GM21825 (cell line): ENCODE results near the gene ABI2.
A peak's percentile ranks its signal among the peaks of the same experiment; 100 is the strongest.
"Not testable (repeated sequence)": the region's sequence is repeated elsewhere in the genome, so short reads cannot be mapped to it uniquely, and the experiment has no call there.

Source experiments
- ATAC-seq: cut with Tn5 transposase; IDR thresholded peaks from one replicate; pipeline ENCODE4 v1.9.1; 2021; ENCODE audit warnings: mild to moderate bottlenecking, moderate library complexity; ENCODE audit not compliant: unreplicated experiment

ABI2 gene

DNA sequence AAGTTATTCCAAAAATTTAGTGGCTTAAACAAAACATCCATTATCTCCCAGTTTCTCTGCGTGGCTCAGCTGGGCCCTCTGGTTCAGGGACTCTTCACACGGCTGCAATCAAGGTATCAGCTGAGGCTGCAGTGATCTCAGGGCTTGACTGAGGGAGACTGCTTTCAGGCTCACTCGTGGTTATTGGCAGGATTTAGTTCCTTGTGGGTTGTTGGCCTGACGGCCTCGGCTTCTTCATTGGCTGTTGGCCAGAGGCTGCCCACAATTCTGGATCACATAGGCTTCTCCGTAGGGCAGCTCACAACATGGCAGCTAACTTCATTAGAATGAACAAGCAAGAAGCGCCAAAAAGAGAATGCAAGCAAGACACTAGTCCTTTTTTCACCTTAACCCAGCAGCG lies 90.1 kb downstream of the ABI2 start:
- no peak for ATAC-seq

GRCh38 chr2:203427061-203427460 lies 98.9 kb downstream of the ABI2 start:
- ATAC-seq: no peak

- ATAC-seq: not testable (repeated sequence)
These were observed 101.4 kb downstream of the ABI2 start for GRCh38 chr2:203429643-203430042.

DNA sequence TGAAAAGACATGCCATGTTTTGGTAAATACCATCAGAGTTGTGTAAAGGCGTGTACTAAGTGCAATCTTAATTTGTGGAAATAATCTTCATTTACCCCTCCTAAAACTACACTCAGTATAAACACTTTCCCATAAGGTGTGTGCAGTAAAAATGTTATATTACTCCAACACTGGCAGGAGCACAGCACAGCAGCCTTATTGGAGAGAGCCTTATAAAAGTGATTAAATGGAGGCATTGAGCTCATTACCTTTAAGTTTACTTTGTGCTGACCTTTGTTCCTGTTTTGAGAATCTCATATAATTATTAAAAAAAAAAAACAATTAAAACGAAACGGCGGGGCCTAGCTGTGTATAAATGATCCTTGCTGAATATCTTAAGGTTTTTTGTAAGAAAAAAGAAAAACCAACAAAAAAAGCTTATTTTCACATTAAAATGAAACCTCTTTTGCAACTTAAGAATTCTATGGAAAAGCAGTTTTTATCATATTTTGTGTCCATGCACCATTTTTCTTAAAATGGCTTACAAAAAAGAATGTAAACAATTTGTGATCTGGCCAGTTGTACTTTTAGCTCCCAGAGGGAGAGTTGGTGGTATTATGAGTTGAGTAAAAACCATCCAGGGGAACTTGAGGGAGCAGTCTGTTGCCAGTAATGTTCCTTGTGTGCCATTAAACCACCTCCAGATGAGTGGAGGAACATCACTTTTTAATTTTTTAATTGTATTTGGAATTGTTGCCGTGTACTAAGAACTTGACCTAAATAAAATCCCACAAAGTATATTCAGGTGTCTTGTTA lies 103.4 kb downstream of the ABI2 start:
- no peak for ATAC-seq

DNA sequence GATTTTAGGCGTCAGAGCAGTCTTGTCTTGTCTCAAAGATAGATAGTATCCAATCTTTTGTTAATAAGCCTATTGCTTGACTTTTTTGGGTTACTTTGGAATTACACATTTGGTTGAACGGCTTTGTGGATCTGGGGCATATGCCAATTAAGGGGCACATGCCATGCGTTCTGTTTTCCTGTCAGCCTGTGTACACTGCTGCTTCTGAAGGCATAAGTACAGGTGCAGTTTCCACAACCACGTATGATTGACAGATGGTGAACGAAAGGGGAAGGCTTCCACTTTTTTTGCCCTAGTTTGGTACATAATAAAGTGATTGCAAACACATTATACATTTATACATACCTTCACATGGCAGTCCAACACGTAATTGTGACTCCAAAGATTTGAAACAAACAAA lies 104.6 kb downstream of the ABI2 start:
- ATAC-seq: no peak

DNA sequence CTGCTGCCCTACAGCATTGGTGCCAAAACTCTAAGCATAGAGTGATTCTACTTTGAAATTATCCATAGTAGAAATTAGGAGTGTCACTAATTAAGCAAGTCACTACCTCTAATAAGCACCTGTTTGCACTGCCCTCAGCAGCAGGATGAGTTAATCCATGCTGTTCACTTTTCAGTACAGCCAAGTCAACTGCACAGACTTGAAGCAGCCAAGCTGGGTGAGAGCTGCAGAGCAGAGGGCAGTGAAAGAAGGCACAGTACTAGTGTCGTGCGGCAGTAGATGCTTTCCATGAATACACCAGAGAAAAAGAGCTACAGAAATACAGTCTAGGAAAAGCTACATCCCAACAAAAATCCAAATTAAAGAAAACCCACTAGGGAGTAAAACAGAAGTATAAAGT lies 108.3 kb downstream of the ABI2 start:
- no peak for ATAC-seq

- ATAC-seq: no peak
These were observed 109.3 kb downstream of the ABI2 start for GRCh38 chr2:203437511-203437910.

GRCh38 chr2:203438528-203438927 lies 110.3 kb downstream of the ABI2 start:
- no peak for ATAC-seq

DNA sequence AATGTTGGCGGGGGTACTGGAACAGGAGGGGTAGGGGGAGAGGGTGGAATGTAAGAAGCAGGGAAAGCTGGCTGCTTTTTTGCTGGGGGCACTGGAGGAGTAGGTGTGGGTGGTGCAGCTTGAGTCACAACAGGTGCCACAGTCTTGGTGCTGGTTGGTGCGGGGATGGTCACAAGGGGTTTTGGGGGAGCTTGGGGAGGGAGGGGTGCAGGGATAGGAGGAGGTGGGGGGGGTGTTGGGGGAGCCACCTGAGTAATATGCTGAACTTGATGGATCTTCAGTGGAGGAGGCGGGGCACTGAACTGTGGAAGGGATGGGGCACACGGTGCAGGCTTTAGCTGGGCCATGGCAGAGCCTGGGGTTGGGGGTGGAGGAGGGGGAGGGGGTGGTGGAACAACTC lies 112.5 kb downstream of the ABI2 start:
- no peak for ATAC-seq

GRCh38 chr2:203441463-203441862 lies 113.3 kb downstream of the ABI2 start:
- no peak for ATAC-seq

- ATAC-seq: no peak
These were observed 114.3 kb downstream of the ABI2 start for GRCh38 chr2:203442463-203442862.

DNA sequence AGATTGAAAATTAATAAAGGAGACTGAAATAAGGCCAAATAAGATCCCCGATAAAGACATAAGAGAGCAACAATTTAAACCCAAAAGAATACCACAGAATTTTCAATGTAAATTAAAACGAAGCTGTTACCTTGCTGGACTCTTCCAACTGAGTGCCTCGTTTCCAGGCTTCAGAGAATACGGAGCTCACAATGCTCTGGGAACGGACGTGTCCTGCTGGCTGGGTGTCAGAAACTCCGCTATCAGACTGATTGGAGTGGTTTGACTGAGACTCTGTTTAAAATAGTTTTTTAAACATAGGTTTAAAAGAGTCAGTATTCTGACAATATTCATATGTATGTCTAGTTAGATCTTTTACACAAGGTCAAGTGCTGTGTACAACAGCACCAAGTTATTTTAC lies 116.5 kb downstream of the ABI2 start:
- ATAC-seq: no peak

DNA sequence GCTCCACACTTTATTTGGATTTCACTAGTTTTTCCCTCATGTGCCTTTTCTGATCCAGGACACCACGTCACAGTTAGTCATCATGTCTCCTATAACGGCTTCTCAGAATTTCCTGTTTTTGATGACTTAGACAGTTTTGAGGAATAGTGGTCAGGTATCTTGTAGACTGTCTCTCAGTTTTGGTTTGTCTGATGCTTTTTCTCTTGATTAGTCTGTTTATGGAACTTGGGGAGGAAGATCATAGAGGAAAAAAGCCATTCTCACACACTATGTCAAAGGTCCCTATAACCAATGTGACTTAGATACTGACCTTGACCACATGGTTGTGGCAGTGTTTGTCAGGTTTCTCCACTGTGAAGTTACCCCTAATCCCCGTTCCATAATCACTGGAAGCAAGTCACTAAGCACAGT lies 117.9 kb downstream of the ABI2 start:
- ATAC-seq: no peak

DNA sequence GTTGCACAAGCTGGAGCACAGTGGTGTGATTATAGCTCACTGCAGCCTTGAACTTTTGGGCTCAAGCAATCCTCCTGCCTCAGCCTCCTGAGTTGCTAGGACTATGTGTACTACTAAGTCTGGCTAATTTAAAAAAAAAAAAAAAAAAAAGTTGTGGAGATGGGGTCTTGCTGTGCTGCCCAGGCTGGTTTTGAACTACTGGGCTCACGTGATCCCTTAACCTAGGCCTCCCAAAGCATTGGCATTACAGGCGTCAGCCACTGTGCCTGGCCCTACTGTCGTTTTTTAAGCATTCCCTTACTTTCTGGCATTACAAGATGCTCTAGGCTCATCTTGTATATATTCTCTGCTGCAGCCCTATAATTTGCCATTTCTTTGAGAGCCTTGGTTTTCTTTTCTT lies 118.6 kb downstream of the ABI2 start:
- no peak for ATAC-seq

GRCh38 chr2:203450561-203450960 lies 122.4 kb downstream of the ABI2 start:
- ATAC-seq: no peak

- no peak for ATAC-seq
These were observed 122.8 kb downstream of the ABI2 start for GRCh38 chr2:203451011-203451410.

GRCh38 chr2:203451689-203452088 lies 123.5 kb downstream of the ABI2 start:
- no peak for ATAC-seq

GRCh38 chr2:203453858-203454451 lies 125.8 kb downstream of the ABI2 start:
- peak; percentile 67 for ATAC-seq

DNA sequence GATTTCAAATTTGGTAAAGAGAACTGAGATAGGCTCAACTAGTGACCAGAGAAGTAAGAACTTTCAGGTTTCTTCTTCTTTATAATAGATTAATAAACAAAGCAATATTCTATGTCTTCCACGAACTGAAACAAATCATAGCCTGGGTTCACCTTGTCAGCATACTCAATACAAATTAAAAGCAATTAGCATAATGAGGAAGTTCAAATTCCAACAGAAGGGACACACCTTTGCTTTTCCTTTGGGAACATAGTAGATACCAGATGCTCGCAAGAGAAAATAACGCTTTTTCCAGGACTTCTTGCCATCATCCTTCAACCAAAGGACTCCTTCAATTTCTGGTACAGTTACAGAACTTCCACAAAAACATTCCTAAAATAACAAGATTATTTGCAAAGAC lies 127.0 kb downstream of the ABI2 start:
- no peak for ATAC-seq

- no peak for ATAC-seq
These were observed 133.6 kb downstream of the ABI2 start for GRCh38 chr2:203461746-203462145.

DNA sequence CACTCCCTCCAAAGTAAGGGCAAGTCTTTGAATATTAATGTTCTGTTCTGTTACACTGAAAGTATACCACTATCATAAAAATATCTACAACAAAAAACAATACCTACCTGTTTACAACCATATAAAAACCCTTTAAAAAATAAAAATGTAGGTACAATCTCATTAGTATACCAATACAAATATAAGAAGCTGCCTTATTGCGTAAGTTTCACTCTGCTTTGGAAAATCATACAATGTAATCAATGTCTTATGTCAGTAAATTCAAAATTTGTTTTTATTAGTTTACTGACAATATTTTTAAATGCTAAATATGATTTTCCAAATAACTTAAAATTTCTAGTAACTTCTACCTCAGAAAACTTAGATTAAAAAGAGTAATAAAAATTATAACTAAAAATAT lies 134.1 kb downstream of the ABI2 start:
- ATAC-seq: no peak

DNA sequence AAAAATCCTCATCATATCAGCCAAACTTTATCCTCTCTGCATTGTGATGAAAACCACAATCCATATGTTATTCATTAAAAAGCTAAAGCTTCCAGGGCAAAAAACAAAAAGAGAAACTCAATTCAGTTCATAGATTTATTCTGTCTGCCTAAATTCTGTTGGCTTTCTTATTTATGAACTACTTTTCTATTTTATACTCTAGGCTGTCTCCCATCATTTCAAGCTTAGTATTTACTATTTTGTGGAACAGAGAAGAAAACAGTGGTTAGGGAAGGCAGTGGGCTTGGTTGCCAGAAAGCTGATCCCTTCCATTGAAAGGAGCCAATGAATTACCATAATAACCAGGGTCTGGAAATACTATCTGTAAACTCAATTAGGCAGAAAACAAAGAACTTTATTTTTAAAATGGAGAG lies 135.1 kb downstream of the ABI2 start:
- no peak for ATAC-seq

GRCh38 chr2:203469546-203469945 lies 141.4 kb downstream of the ABI2 start:
- ATAC-seq: no peak
